ENCODE data around the gene TRMT1. TPM values are rescaled to one million over a fixed set of nuclear protein-coding genes. Genes with fewer than 3 reads are reported as not detected.

Gene TRMT1
- total RNA-seq, 1 experiment from 2014 or later, result 106 TPM

GRCh38 chr19:13087295-13087694 is 29.2 kb downstream of the TRMT1 start (continued):
- no peak for TF ChIP-seq ATF2 (CRISPR knock-in tag; IDR thresholded peaks at IDR 0.05; ENCODE audit: borderline replicate concordance, low read depth)
- TF ChIP-seq, protein P1, sequence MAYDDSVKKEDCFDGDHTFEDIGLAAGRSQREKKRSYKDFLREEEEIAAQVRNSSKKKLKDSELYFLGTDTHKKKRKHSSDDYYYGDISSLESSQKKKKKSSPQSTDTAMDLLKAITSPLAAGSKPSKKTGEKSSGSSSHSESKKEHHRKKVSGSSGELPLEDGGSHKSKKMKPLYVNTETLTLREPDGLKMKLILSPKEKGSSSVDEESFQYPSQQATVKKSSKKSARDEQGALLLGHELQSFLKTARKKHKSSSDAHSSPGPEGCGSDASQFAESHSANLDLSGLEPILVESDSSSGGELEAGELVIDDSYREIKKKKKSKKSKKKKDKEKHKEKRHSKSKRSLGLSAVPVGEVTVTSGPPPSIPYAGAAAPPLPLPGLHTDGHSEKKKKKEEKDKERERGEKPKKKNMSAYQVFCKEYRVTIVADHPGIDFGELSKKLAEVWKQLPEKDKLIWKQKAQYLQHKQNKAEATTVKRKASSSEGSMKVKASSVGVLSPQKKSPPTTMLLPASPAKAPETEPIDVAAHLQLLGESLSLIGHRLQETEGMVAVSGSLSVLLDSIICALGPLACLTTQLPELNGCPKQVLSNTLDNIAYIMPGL (CRISPR knock-in tag; IDR thresholded peaks at IDR 0.05), result no peak
- TF ChIP-seq, protein P2, sequence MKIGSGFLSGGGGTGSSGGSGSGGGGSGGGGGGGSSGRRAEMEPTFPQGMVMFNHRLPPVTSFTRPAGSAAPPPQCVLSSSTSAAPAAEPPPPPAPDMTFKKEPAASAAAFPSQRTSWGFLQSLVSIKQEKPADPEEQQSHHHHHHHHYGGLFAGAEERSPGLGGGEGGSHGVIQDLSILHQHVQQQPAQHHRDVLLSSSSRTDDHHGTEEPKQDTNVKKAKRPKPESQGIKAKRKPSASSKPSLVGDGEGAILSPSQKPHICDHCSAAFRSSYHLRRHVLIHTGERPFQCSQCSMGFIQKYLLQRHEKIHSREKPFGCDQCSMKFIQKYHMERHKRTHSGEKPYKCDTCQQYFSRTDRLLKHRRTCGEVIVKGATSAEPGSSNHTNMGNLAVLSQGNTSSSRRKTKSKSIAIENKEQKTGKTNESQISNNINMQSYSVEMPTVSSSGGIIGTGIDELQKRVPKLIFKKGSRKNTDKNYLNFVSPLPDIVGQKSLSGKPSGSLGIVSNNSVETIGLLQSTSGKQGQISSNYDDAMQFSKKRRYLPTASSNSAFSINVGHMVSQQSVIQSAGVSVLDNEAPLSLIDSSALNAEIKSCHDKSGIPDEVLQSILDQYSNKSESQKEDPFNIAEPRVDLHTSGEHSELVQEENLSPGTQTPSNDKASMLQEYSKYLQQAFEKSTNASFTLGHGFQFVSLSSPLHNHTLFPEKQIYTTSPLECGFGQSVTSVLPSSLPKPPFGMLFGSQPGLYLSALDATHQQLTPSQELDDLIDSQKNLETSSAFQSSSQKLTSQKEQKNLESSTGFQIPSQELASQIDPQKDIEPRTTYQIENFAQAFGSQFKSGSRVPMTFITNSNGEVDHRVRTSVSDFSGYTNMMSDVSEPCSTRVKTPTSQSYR (CRISPR knock-in tag; IDR thresholded peaks at IDR 0.05), result no peak
- no peak for TF ChIP-seq SMAD4 (CRISPR knock-in tag; IDR thresholded peaks at IDR 0.05)
- TF ChIP-seq ZNF425 (CRISPR knock-in tag; conservative IDR thresholded peaks at IDR 0.05), result no peak

GRCh38 chr19:13086341-13086740 is 30.2 kb downstream of the TRMT1 start:
- DNase-seq (ENCODE audit: low spot score) (no peak), ATAC-seq (no peak)
- CTCF ChIA-PET, result interaction anchor here (1.0 to 20.5 kb wide), 8 partner anchors 8 to 121 kb away, joined by 4 to 294 read pairs (median 12); no protein-coding TSS in a partner anchor
- Mint-ChIP-seq H3K27ac (no peak overlapping the region), H3K27me3 (ENCODE audit: low read depth) (peaks cover 17% of the 10 kb centered on the region), H3K9me3 (no peaks in the 10 kb centered on the region), H3K4me1 (peaks cover 31% of the 10 kb centered on the region), H3K4me3 (no peak overlapping the region), H3K36me3 (no peaks in the 10 kb centered on the region)
- POLR2A ChIA-PET, result no interaction called here
- TF ChIP-seq SMAD3 (CRISPR knock-in tag; IDR thresholded peaks at IDR 0.05; ENCODE audit: borderline replicate concordance) (no peak), KAT7 (CRISPR knock-in tag; IDR thresholded peaks at IDR 0.05; ENCODE audit: borderline replicate concordance) (no peak), ATF3 (CRISPR knock-in tag; conservative IDR thresholded peaks at IDR 0.05) (no peak), ZBTB43 (CRISPR knock-in tag; IDR thresholded peaks at IDR 0.05) (no peak), ZNF232 (CRISPR knock-in tag; IDR thresholded peaks at IDR 0.05) (no peak), FOXP4 (CRISPR knock-in tag; IDR thresholded peaks at IDR 0.05) (no peak)
- TF ChIP-seq, protein P3, sequence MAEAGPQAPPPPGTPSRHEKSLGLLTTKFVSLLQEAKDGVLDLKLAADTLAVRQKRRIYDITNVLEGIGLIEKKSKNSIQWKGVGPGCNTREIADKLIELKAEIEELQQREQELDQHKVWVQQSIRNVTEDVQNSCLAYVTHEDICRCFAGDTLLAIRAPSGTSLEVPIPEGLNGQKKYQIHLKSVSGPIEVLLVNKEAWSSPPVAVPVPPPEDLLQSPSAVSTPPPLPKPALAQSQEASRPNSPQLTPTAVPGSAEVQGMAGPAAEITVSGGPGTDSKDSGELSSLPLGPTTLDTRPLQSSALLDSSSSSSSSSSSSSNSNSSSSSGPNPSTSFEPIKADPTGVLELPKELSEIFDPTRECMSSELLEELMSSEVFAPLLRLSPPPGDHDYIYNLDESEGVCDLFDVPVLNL (CRISPR knock-in tag; IDR thresholded peaks at IDR 0.05; ENCODE audit: borderline replicate concordance, low read depth), result no peak
- TF ChIP-seq, protein P2 (CRISPR knock-in tag; IDR thresholded peaks at IDR 0.05), result no peak
- TF ChIP-seq, protein P4, sequence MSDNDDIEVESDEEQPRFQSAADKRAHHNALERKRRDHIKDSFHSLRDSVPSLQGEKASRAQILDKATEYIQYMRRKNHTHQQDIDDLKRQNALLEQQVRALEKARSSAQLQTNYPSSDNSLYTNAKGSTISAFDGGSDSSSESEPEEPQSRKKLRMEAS (CRISPR knock-in tag; IDR thresholded peaks at IDR 0.05), result no peak
- TF ChIP-seq, protein P5, sequence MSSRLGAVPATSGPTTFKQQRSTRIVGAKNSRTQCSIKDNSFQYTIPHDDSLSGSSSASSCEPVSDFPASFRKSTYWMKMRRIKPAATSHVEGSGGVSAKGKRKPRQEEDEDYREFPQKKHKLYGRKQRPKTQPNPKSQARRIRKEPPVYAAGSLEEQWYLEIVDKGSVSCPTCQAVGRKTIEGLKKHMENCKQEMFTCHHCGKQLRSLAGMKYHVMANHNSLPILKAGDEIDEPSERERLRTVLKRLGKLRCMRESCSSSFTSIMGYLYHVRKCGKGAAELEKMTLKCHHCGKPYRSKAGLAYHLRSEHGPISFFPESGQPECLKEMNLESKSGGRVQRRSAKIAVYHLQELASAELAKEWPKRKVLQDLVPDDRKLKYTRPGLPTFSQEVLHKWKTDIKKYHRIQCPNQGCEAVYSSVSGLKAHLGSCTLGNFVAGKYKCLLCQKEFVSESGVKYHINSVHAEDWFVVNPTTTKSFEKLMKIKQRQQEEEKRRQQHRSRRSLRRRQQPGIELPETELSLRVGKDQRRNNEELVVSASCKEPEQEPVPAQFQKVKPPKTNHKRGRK (CRISPR knock-in tag; IDR thresholded peaks at IDR 0.05; ENCODE audit: borderline replicate concordance), result no peak

Data from WTC11 (cell line).